T-helper 22 cell (primary cell): ENCODE measurements around the gene ARNT2.

Experiments used
- DNase-seq: peaks from one replicate; pipeline ENCODE4 v3.0.0-alpha.2; 2020; ENCODE audit warnings: low read depth

ARNT2 gene

GRCh38 chr15:80597076-80597475 lies 192.9 kb downstream of the ARNT2 start:
- no peak for DNase-seq

GRCh38 chr15:80599359-80599758 lies 195.2 kb downstream of the ARNT2 start:
- DNase-seq, result no peak

- no peak for DNase-seq
Measured at GRCh38 chr15:80600626-80601025, 196.4 kb downstream of the ARNT2 start.

- DNase-seq, result no peak
Measured at GRCh38 chr15:80601256-80601655, 197.1 kb downstream of the ARNT2 start.

GRCh38 chr15:80604583-80605575 lies 200.7 kb downstream of the ARNT2 start:
- DNase-seq, result no peak

GRCh38 chr15:80605591-80606150 lies 201.5 kb downstream of the ARNT2 start:
- no peak for DNase-seq

- no peak for DNase-seq
Measured at GRCh38 chr15:80606511-80607071, 202.4 kb downstream of the ARNT2 start.

GRCh38 chr15:80607287-80607980 lies 203.3 kb downstream of the ARNT2 start:
- no peak for DNase-seq

- no peak for DNase-seq
Measured at GRCh38 chr15:80608688-80609087, 204.5 kb downstream of the ARNT2 start.

- no peak for DNase-seq
Measured at GRCh38 chr15:80609091-80609490, 204.9 kb downstream of the ARNT2 start.

GRCh38 chr15:80609512-80609946 lies 205.3 kb downstream of the ARNT2 start:
- no peak for DNase-seq

- DNase-seq, result no peak
Measured at GRCh38 chr15:80611543-80612080, 207.4 kb downstream of the ARNT2 start.

GRCh38 chr15:80612118-80612823 lies 208.1 kb downstream of the ARNT2 start:
- DNase-seq, result no peak

- no peak for DNase-seq
Measured at GRCh38 chr15:80613762-80614365, 209.7 kb downstream of the ARNT2 start.

- no peak for DNase-seq
Measured at GRCh38 chr15:80614711-80615360, 210.7 kb downstream of the ARNT2 start.

GRCh38 chr15:80615361-80615736 lies 211.2 kb downstream of the ARNT2 start:
- no peak for DNase-seq

GRCh38 chr15:80615783-80616391 lies 211.7 kb downstream of the ARNT2 start:
- no peak for DNase-seq

GRCh38 chr15:80618685-80619400 lies 214.7 kb downstream of the ARNT2 start:
- no peak for DNase-seq

GRCh38 chr15:80619680-80620079 lies 215.5 kb downstream of the ARNT2 start:
- DNase-seq, result no peak
